PFSK-1 (cell line): Measurements from ENCODE around the gene SPG7.

Source experiments
- POLR2AphosphoS5 ChIP-seq: IDR thresholded peaks from 2 replicates; pipeline ENCODE4 v1.6.1; 2012; ENCODE audit warnings: low read depth, mild to moderate bottlenecking, control low read depth, low read length, moderate library complexity
- SIN3A ChIP-seq: IDR thresholded peaks from 2 replicates; pipeline ENCODE4 v1.6.1; 2012; ENCODE audit warnings: mild to moderate bottlenecking, low read length, moderate library complexity, borderline replicate concordance; ENCODE audit not compliant: insufficient read depth

- TF ChIP-seq POLR2AphosphoS5 (no peak), SIN3A (no peak)
Observed at GRCh38 chr16:89599902-89600301, 91.7 kb downstream of the SPG7 start.
